WTC11 (cell line): ENCODE data around the gene LRP11. TPM values are rescaled to one million over a fixed set of nuclear protein-coding genes. Genes with fewer than 3 reads are reported as not detected.

Experiments
- ATAC-seq: fragments of 200-7000 bp; cut with Tn5 transposase; 2 replicates; pipeline ENCODE4 v1.10.0; 2021; ENCODE audit warnings: mild to moderate bottlenecking, moderate library complexity
- CTCF ChIA-PET: fragments of 300-600 bp; sonication (Branson Sonifier 250); formaldehyde crosslinking; loops from one replicate; lab custom pipeline; 2021; ENCODE audit warnings: antibody characterized with exemption; lab: Charles Lee
- POLR2A ChIA-PET: fragments of 350-600 bp; sonication (Branson Sonifier 250); formaldehyde crosslinking; loops from one replicate; lab custom pipeline; 2021; ENCODE audit warnings: antibody characterized with exemption; lab: Charles Lee
- DNase-seq: peaks from one replicate; pipeline ENCODE4 v3.0.0; 2021; ENCODE audit warnings: low spot score
- H3K27ac Mint-ChIP-seq: 2 replicates; pipeline ENCODE4 v1.8.0; 2021; ENCODE audit warnings: mixed read lengths
- H3K27me3 Mint-ChIP-seq: 2 replicates; pipeline ENCODE4 v1.8.0; 2021; ENCODE audit warnings: low read depth, mild to moderate bottlenecking, moderate library complexity, mixed read lengths
- H3K36me3 Mint-ChIP-seq: 2 replicates; pipeline ENCODE4 v1.8.0; 2021; ENCODE audit warnings: mixed read lengths
- H3K4me1 Mint-ChIP-seq: 2 replicates; pipeline ENCODE4 v1.8.0; 2022; ENCODE audit warnings: mixed read lengths
- H3K4me3 Mint-ChIP-seq: 2 replicates; pipeline ENCODE4 v1.8.0; 2021; ENCODE audit warnings: mild to moderate bottlenecking, moderate library complexity, mixed read lengths
- H3K9me3 Mint-ChIP-seq: 2 replicates; pipeline ENCODE4 v1.8.0; 2021; ENCODE audit warnings: mixed read lengths
- CBFB ChIP-seq: sonication (generic); formaldehyde crosslinking; IDR thresholded peaks from 2 replicates; pipeline ENCODE4 v1.8.1; 2022; ENCODE audit warnings: mild to moderate bottlenecking, low read depth, missing genetic modification reagents
- ESRRA ChIP-seq: sonication (generic); formaldehyde crosslinking; IDR thresholded peaks from 2 replicates; pipeline ENCODE4 v1.8.1; 2022; ENCODE audit warnings: mild to moderate bottlenecking, missing genetic modification reagents, borderline replicate concordance
- ETV6 ChIP-seq: sonication (generic); formaldehyde crosslinking; IDR thresholded peaks from 2 replicates; pipeline ENCODE4 v1.8.1; 2022; ENCODE audit warnings: mild to moderate bottlenecking, missing genetic modification reagents
- GABPB1 ChIP-seq: sonication (generic); formaldehyde crosslinking; IDR thresholded peaks from 2 replicates; pipeline ENCODE4 v1.8.1; 2023; ENCODE audit warnings: mild to moderate bottlenecking, missing genetic modification reagents
- JUN ChIP-seq: sonication (generic); formaldehyde crosslinking; IDR thresholded peaks from 2 replicates; pipeline ENCODE4 v1.8.0; 2023; ENCODE audit warnings: mild to moderate bottlenecking, missing genetic modification reagents
- NFATC4 ChIP-seq: fragments of 250-450 bp; sonication (Bioruptor Pico); IDR thresholded peaks from 2 replicates; pipeline ENCODE4 v1.9.0; 2021; ENCODE audit warnings: mild to moderate bottlenecking
- NR3C1 ChIP-seq: sonication (generic); formaldehyde crosslinking; conservative IDR thresholded peaks from 2 replicates; pipeline ENCODE4 v1.8.1; 2023; ENCODE audit warnings: low read depth, mild to moderate bottlenecking, missing genetic modification reagents
- RELA ChIP-seq: sonication (generic); formaldehyde crosslinking; IDR thresholded peaks from 2 replicates; pipeline ENCODE4 v1.8.1; 2022; ENCODE audit warnings: missing genetic modification reagents, mild to moderate bottlenecking, borderline replicate concordance
- SOX15 ChIP-seq: fragments of 250-450 bp; sonication (Bioruptor Pico); IDR thresholded peaks from 2 replicates; pipeline ENCODE4 v1.9.0; 2021; ENCODE audit warnings: mild to moderate bottlenecking
- TEAD4 ChIP-seq: sonication (generic); formaldehyde crosslinking; IDR thresholded peaks from 2 replicates; pipeline ENCODE4 v1.8.0; 2022; ENCODE audit warnings: mild to moderate bottlenecking, missing genetic modification reagents
- ZNF317 ChIP-seq: sonication (generic); formaldehyde crosslinking; IDR thresholded peaks from 2 replicates; pipeline ENCODE4 v1.8.1; 2023; ENCODE audit warnings: low read depth, mild to moderate bottlenecking, moderate library complexity, missing genetic modification reagents, borderline replicate concordance
- ZNF416 ChIP-seq: fragments of 250-450 bp; sonication (Bioruptor Pico); IDR thresholded peaks from 2 replicates; pipeline ENCODE4 v1.9.0; 2021; ENCODE audit warnings: mild to moderate bottlenecking, inconsistent platforms
- total RNA-seq: library from RNA; stranded (reverse); gene quantifications from 3 replicates; pipeline ENCODE4 v1.2.3, GENCODE V29; 2021
- TF ChIP-seq, protein P1 (sequence below): sonication (generic); formaldehyde crosslinking; IDR thresholded peaks from 2 replicates; pipeline ENCODE4 v1.8.0; 2023; ENCODE audit warnings: mild to moderate bottlenecking, missing genetic modification reagents
- TF ChIP-seq, protein P2 (sequence below): sonication (generic); formaldehyde crosslinking; IDR thresholded peaks from 2 replicates; pipeline ENCODE4 v1.8.0; 2022; ENCODE audit warnings: missing genetic modification reagents
- TF ChIP-seq, protein P3 (sequence below): sonication (generic); formaldehyde crosslinking; IDR thresholded peaks from 2 replicates; pipeline ENCODE4 v1.8.1; 2022; ENCODE audit warnings: mild to moderate bottlenecking, moderate library complexity, missing genetic modification reagents
- TF ChIP-seq, protein P4 (sequence below): fragments of 250-450 bp; sonication (Bioruptor Pico); IDR thresholded peaks from 2 replicates; pipeline ENCODE4 v1.8.0; 2021; ENCODE audit warnings: mild to moderate bottlenecking
- TF ChIP-seq, protein P5 (sequence below): sonication (generic); formaldehyde crosslinking; IDR thresholded peaks from 2 replicates; pipeline ENCODE4 v1.8.0; 2022; ENCODE audit warnings: mild to moderate bottlenecking, missing genetic modification reagents
- TF ChIP-seq, protein P6 (sequence below): sonication (generic); formaldehyde crosslinking; IDR thresholded peaks from 2 replicates; pipeline ENCODE4 v1.8.1; 2022; ENCODE audit warnings: low read depth, missing genetic modification reagents, borderline replicate concordance
- TF ChIP-seq, protein P7 (sequence below): sonication (generic); formaldehyde crosslinking; IDR thresholded peaks from 2 replicates; pipeline ENCODE4 v1.8.0; 2022; ENCODE audit warnings: mild to moderate bottlenecking, missing genetic modification reagents

The LRP11 gene
- total RNA-seq, 1 experiment from 2014 or later, result 19.8 TPM

DNA sequence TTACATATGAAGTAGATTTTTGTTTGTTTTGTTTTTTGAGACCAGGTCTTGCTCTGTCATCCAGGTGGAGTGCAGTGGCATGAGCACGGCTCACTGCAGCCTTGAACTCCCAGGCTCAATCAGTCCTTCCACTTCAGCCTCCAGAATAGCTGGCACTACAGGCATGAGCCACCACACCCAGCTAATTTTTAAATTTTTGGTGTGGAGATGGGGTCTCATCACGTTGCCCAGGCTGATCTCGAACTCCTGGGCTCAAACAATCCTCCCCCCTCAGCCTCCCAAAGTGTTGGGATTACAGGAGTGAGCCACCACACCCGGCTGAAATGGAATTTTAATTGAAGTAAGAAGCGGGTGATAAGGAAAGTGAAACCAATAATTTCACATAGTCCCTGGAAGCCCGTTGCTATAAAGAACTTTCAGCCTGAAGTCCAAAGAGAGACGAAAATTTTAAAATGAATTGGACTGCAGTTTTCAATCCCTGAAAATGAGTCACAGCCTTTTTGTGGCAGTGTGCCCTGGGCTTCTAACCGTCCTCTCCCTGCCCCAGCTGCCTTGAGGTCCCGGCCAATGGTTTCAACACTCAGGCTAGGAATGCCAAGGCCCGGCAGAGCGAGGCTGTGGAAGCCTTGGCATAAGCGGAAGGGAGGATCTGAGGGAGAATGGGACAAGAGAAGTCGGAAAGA is 33.0 kb upstream of the LRP11 start:
- peaks cover 11% of the 10 kb centered on the region for H3K27me3 Mint-ChIP-seq
- POLR2A ChIA-PET, result no interaction called here
- H3K9me3 Mint-ChIP-seq, result no peaks in the 10 kb centered on the region
- no peak for DNase-seq
- TF ChIP-seq ZNF416 (CRISPR knock-in tag), result no peak
- TF ChIP-seq TEAD4, result no peak
- TF ChIP-seq ZNF317, result no peak
- TF ChIP-seq NFATC4, result no peak
- H3K4me1 Mint-ChIP-seq, result peaks cover 14% of the 10 kb centered on the region
- H3K36me3 Mint-ChIP-seq, result no peaks in the 10 kb centered on the region
- no peak overlapping the region for H3K4me3 Mint-ChIP-seq
- H3K27ac Mint-ChIP-seq, result no peak overlapping the region
- ATAC-seq, result no peak
- CTCF ChIA-PET, result no interaction called here

DNA sequence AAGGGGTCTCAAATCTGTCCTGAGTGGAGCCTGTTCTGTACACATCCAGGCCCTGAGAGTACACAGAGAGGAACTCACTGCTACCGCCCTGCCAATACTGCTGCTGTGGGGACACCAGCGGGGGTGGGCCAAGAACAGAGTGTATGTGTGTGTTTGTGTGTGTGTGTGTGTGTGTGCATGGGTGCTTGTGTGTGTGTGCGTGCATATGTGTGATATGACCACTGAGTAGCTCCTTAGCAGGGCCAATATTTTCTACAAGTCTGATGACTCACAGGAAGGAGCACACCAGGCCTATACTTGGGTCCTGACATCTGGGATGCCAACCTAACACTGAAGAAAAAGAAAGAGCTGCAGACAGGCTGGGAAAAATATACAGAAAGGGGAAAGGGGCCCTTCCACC is 32.3 kb upstream of the LRP11 start:
- CTCF ChIA-PET, result no interaction called here
- POLR2A ChIA-PET, result no interaction called here
- no peak overlapping the region for H3K27ac Mint-ChIP-seq

More for the DNA sequence above, 32.3 kb upstream of the LRP11 start:
- DNase-seq, result no peak
- Mint-ChIP-seq H3K4me1 (peaks cover 14% of the 10 kb centered on the region), H3K27me3 (peaks cover 11% of the 10 kb centered on the region), H3K4me3 (no peak overlapping the region), H3K36me3 (no peaks in the 10 kb centered on the region), H3K9me3 (no peaks in the 10 kb centered on the region)
- TF ChIP-seq, protein P1, sequence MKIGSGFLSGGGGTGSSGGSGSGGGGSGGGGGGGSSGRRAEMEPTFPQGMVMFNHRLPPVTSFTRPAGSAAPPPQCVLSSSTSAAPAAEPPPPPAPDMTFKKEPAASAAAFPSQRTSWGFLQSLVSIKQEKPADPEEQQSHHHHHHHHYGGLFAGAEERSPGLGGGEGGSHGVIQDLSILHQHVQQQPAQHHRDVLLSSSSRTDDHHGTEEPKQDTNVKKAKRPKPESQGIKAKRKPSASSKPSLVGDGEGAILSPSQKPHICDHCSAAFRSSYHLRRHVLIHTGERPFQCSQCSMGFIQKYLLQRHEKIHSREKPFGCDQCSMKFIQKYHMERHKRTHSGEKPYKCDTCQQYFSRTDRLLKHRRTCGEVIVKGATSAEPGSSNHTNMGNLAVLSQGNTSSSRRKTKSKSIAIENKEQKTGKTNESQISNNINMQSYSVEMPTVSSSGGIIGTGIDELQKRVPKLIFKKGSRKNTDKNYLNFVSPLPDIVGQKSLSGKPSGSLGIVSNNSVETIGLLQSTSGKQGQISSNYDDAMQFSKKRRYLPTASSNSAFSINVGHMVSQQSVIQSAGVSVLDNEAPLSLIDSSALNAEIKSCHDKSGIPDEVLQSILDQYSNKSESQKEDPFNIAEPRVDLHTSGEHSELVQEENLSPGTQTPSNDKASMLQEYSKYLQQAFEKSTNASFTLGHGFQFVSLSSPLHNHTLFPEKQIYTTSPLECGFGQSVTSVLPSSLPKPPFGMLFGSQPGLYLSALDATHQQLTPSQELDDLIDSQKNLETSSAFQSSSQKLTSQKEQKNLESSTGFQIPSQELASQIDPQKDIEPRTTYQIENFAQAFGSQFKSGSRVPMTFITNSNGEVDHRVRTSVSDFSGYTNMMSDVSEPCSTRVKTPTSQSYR (CRISPR knock-in tag), result no peak
- TF ChIP-seq RELA (CRISPR knock-in tag), result no peak
- TF ChIP-seq SOX15 (CRISPR knock-in tag), result no peak
- TF ChIP-seq, protein P2, sequence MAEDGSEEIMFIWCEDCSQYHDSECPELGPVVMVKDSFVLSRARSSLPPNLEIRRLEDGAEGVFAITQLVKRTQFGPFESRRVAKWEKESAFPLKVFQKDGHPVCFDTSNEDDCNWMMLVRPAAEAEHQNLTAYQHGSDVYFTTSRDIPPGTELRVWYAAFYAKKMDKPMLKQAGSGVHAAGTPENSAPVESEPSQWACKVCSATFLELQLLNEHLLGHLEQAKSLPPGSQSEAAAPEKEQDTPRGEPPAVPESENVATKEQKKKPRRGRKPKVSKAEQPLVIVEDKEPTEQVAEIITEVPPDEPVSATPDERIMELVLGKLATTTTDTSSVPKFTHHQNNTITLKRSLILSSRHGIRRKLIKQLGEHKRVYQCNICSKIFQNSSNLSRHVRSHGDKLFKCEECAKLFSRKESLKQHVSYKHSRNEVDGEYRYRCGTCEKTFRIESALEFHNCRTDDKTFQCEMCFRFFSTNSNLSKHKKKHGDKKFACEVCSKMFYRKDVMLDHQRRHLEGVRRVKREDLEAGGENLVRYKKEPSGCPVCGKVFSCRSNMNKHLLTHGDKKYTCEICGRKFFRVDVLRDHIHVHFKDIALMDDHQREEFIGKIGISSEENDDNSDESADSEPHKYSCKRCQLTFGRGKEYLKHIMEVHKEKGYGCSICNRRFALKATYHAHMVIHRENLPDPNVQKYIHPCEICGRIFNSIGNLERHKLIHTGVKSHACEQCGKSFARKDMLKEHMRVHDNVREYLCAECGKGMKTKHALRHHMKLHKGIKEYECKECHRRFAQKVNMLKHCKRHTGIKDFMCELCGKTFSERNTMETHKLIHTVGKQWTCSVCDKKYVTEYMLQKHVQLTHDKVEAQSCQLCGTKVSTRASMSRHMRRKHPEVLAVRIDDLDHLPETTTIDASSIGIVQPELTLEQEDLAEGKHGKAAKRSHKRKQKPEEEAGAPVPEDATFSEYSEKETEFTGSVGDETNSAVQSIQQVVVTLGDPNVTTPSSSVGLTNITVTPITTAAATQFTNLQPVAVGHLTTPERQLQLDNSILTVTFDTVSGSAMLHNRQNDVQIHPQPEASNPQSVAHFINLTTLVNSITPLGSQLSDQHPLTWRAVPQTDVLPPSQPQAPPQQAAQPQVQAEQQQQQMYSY (CRISPR knock-in tag), result no peak
- TF ChIP-seq JUN (CRISPR knock-in tag), result no peak
- TF ChIP-seq GABPB1, result no peak
- no peak for TF ChIP-seq ETV6 (CRISPR knock-in tag)
- TF ChIP-seq, protein P3, sequence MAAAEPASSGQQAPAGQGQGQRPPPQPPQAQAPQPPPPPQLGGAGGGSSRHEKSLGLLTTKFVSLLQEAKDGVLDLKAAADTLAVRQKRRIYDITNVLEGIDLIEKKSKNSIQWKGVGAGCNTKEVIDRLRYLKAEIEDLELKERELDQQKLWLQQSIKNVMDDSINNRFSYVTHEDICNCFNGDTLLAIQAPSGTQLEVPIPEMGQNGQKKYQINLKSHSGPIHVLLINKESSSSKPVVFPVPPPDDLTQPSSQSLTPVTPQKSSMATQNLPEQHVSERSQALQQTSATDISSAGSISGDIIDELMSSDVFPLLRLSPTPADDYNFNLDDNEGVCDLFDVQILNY, result no peak
- TF ChIP-seq, protein P4, sequence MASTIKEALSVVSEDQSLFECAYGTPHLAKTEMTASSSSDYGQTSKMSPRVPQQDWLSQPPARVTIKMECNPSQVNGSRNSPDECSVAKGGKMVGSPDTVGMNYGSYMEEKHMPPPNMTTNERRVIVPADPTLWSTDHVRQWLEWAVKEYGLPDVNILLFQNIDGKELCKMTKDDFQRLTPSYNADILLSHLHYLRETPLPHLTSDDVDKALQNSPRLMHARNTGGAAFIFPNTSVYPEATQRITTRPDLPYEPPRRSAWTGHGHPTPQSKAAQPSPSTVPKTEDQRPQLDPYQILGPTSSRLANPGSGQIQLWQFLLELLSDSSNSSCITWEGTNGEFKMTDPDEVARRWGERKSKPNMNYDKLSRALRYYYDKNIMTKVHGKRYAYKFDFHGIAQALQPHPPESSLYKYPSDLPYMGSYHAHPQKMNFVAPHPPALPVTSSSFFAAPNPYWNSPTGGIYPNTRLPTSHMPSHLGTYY (CRISPR knock-in tag), result no peak
- TF ChIP-seq CBFB, result no peak
- TF ChIP-seq, protein P5, sequence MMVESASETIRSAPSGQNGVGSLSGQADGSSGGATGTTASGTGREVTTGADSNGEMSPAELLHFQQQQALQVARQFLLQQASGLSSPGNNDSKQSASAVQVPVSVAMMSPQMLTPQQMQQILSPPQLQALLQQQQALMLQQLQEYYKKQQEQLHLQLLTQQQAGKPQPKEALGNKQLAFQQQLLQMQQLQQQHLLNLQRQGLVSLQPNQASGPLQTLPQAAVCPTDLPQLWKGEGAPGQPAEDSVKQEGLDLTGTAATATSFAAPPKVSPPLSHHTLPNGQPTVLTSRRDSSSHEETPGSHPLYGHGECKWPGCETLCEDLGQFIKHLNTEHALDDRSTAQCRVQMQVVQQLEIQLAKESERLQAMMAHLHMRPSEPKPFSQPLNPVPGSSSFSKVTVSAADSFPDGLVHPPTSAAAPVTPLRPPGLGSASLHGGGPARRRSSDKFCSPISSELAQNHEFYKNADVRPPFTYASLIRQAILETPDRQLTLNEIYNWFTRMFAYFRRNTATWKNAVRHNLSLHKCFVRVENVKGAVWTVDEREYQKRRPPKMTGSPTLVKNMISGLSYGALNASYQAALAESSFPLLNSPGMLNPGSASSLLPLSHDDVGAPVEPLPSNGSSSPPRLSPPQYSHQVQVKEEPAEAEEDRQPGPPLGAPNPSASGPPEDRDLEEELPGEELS (CRISPR knock-in tag), result no peak
- TF ChIP-seq, protein P6, sequence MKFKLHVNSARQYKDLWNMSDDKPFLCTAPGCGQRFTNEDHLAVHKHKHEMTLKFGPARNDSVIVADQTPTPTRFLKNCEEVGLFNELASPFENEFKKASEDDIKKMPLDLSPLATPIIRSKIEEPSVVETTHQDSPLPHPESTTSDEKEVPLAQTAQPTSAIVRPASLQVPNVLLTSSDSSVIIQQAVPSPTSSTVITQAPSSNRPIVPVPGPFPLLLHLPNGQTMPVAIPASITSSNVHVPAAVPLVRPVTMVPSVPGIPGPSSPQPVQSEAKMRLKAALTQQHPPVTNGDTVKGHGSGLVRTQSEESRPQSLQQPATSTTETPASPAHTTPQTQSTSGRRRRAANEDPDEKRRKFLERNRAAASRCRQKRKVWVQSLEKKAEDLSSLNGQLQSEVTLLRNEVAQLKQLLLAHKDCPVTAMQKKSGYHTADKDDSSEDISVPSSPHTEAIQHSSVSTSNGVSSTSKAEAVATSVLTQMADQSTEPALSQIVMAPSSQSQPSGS (CRISPR knock-in tag), result no peak
- TF ChIP-seq NR3C1 (CRISPR knock-in tag), result no peak
- TF ChIP-seq, protein P7, sequence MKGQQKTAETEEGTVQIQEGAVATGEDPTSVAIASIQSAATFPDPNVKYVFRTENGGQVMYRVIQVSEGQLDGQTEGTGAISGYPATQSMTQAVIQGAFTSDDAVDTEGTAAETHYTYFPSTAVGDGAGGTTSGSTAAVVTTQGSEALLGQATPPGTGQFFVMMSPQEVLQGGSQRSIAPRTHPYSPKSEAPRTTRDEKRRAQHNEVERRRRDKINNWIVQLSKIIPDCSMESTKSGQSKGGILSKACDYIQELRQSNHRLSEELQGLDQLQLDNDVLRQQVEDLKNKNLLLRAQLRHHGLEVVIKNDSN (CRISPR knock-in tag), result no peak
- TF ChIP-seq ESRRA, result no peak
- ATAC-seq, result no peak
